Stimulated activated CD8-positive, alpha-beta memory T cell treated with anti-CD3 and anti-CD28 coated beads, Interleukin-4, amount 100 ng/mL, for 1 hour (primary cell): Measurements from ENCODE around the gene SERTAD4.

Experiments
- DNase-seq, 2 donors: peaks; one replicate each; pipeline ENCODE4 v3.0.0-alpha.2; 2020; ENCODE audit warnings: low read depth in 2 of 2, low spot score in 1 of 2

The SERTAD4 gene

GRCh38 chr1:210231846-210232510 is 618 bp upstream of the SERTAD4 start:
- DNase-seq, result no peak

- no peak for DNase-seq
These were observed 559 bp downstream of the SERTAD4 start for GRCh38 chr1:210233216-210233494.

GRCh38 chr1:210233495-210234328 is 1.1 kb downstream of the SERTAD4 start:
- DNase-seq, result no peak

GRCh38 chr1:210234329-210234757 is 1.7 kb downstream of the SERTAD4 start:
- no peak for DNase-seq

DNA sequence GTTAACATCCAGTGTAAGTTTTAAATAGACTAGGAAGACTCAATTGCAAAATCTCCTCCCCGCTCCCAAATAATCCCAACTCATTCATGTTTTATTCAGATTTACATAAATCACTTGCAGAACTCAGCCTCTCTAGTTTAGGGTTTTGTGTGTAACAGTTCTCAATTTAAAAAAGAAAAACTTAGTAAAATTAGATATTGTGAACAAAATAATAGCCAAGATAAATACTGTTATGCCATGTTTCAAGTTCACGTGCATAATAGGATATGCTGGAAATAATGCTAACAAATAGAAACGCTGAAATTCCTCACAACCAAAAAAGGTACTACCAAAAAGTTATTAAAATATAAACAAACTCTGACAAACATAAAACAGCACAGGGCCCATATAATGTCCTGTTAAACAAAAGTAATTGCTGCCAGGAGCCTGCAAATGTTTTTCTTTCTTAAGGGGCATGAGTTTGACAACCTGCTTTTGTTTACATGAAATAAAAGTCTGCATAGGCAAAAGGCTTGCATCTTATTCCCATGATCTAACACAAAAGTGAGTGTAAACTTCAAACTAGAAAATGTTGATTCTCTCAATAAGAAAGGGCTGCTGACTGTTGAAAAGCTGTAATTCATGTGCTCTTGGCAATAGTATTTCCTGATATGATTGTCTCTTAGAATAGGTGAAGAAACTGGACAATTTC is 2.9 kb downstream of the SERTAD4 start:
- DNase-seq, result no peak

DNA sequence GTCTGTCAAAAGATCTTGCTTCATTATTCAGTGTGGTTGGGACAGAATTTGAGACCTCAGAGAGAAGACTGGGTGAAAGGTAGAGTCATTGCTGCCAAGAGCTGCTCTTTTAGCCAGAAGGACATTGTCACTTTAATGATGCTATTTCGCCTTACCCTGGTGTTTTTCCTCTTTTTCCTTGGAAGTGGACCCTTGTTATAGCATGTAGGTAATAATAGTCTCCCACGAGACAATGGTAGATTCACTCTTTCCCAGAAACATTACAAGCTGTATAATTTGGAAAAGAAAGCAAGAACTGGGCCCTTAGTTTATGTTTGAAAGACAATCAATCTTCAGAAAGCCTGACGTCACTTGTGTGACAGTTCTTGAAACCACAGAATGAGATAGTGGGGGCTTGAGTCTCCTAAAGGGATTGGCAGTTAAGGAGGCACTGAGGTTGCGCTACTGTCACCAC is 3.8 kb downstream of the SERTAD4 start:
- no peak for DNase-seq

DNA sequence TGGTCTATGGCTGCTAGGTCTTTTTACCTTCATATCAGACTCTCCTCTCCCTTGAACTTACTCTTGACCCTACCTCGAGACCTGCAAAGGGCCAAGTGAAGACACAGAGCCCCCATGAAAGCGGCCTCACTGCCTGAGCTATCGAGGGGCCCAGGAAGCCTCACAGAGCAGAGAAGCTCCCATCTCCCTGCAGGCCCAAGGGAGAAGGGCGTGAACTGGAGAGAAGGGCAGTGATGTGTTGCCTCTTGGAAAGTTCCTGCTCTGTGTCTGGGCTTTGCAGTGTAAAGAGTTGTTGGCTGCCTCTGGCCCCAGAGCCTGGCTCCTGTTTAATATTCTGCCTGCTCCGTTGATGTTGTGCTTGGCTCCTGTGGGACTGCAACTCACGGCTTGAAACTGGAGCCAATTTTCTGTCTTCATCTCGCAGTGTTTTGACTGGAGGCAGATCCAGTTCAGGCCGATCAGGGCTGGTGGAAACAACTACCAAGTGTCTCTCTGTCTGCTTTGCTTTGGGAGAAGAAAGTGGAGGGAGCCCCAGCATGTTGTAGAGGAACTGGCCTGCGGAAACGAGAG is 4.3 kb downstream of the SERTAD4 start:
- DNase-seq, result no peak

DNA sequence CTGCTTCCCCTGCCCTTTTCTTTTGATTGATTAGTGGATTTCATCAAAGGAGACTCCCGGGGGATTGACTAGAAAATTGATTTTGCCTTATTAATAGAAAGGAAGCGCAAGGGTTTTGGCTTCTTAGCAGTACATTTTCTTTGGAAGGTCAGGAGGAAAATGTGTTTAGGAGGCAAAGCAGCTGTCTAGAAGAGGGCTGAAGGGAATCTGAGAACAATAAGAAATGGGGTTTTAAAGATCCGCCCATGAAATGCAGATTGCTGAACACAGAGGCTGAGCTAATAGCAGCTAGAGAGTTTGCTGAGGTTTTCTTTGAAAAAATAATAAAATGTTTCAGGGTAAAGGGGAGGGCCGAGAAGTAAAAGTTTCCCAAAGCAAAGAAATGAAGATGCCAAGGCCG is 4.9 kb downstream of the SERTAD4 start:
- no peak for DNase-seq

DNA sequence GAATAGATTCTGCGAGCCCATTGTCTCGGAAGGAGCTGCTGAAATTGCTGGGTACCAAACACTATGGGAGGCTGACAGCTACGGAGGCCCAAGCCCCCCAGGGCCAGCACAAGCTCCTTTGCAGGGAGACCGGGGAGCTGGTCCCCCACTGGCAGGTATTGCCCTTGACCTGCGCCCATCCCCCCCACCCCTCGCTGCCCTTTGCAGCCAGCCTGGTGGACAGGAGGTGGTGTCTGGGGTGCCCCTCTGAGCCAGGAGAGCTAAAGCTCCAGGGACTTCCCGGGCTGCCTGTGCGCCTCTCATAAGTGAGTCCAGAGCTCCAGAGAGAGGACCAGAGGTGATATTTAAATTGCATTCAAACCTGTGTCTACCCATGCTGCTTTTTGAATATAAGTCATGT is 5.4 kb downstream of the SERTAD4 start:
- no peak for DNase-seq

- no peak for DNase-seq
These were observed 6.9 kb downstream of the SERTAD4 start for GRCh38 chr1:210239349-210240111.

GRCh38 chr1:210241121-210241520 is 8.5 kb downstream of the SERTAD4 start:
- no peak for DNase-seq

GRCh38 chr1:210244746-210245367 is 12.3 kb downstream of the SERTAD4 start:
- DNase-seq, result no peak

DNA sequence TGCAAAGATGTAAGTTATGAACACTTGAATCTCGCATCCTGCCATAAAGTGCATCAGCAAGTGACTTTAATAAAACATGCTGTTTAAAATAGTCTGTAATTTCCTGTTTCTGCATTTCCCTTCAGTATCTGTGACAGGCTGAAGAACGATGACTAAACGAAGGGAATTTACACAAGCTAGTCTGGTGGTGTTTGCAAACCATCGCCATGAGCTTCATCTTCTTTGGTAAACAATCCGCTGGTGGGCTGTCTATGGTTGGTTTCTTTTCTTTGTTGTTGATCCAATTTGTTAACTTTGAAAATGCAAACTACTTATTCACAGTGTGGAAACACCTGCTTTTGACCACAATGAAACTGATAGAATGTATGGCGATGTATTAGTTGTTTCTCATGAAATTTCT is 13.9 kb downstream of the SERTAD4 start:
- no peak for DNase-seq

GRCh38 chr1:210248341-210248740 is 15.7 kb downstream of the SERTAD4 start:
- no peak for DNase-seq

GRCh38 chr1:210250665-210250997 is 18.0 kb downstream of the SERTAD4 start:
- no peak for DNase-seq

GRCh38 chr1:210250998-210251679 is 18.5 kb downstream of the SERTAD4 start:
- no peak for DNase-seq

DNA sequence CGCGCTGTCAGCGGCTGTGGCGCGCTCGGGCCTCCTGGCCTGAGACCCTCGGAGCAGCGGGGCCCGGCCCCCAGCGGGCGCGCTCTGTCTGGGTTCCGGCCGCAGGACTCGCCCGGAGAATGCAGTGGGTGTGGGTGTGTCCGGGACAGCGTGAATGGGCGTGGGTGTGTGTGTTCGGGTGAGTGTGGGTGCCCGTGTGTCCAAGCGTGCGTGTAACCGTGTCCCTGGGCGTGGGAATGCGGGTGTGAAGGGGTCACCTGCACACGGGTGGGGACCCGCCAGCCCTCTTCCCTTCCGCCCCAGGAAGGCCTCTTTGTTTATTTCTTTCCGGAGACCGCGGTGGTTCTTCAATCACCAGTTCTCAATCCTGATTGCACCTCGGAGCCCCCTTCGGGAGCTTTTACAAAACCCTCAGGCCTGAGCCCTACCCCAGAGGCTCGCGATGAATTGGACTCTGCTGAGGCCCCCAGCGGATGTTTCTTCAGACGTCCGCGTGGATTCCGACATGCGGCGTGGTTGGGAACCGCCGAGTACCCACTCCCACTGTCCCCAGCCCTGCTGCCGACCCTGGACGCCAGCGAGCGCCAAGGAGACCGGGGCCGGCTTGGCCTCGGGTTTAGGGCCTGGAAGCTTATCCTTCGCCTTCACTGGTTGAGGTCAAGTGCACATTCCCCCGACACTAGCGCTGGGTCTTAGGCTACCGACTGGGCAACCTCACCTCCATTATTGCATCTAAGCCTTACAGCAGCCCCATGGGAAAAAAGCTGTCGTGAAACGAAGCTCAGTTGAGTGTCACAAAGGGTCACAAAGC is 19.3 kb downstream of the SERTAD4 start:
- no peak for DNase-seq

DNA sequence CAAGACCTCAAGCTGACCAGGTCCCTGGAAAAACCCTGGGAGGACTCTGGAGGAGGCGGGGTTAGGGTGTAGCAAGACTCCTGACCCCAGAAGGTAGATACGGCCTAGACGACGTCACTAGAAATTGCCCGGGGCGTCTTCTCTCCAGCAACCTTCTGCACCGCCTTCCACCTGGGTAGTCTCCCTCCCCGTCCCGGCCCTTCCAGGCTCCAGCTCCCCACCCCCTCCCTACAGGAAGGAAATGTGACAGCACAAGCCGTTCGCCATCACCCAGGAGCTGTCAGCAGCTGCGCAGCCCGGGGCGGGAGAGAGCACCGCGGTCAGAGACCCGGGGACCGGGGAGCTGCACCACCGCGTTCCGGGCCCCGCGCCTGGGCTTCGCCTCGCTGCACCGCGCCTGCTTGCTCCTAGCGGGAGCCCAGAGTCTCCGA is 20.0 kb downstream of the SERTAD4 start:
- no peak for DNase-seq

- DNase-seq, result no peak
These were observed 21.7 kb downstream of the SERTAD4 start for GRCh38 chr1:210254298-210254697.
